GM12891 (cell line): Measurements from ENCODE around the gene NACC2.
A peak's percentile ranks its signal among the peaks of the same experiment; 100 is the strongest.

Source experiments
- DNase-seq: peaks from one replicate; pipeline ENCODE4 v3.0.0; 2011; ENCODE audit warnings: low spot score; ENCODE audit not compliant: insufficient read length
- FAIRE-seq: peaks from 2 replicates; lab custom pipeline; 2011; peaks lifted over from hg19 to GRCh38; lab: Jason Lieb, UNC
- PAX5 ChIP-seq: IDR thresholded peaks from 2 replicates; pipeline ENCODE4 v1.6.1; 2011; ENCODE audit warnings: low read length, moderate library complexity, mild to moderate bottlenecking; ENCODE audit not compliant: insufficient read depth, severe bottlenecking
- POLR2A ChIP-seq: IDR thresholded peaks from 2 replicates; pipeline ENCODE4 v1.6.1; 2011; ENCODE audit warnings: low read depth, low read length, control low read depth
- POLR2AphosphoS5 ChIP-seq: IDR thresholded peaks from 2 replicates; pipeline ENCODE4 v1.6.1; 2011; ENCODE audit warnings: low read depth, low read length, control low read depth
- POU2F2 ChIP-seq: IDR thresholded peaks from 2 replicates; pipeline ENCODE4 v1.6.1; 2011; ENCODE audit warnings: low read depth, mild to moderate bottlenecking, control low read depth, low read length, moderate library complexity
- SPI1 ChIP-seq: IDR thresholded peaks from 2 replicates; pipeline ENCODE4 v1.6.1; 2011; ENCODE audit warnings: low read depth, low read length, control low read depth
- TAF1 ChIP-seq: IDR thresholded peaks from 2 replicates; pipeline ENCODE4 v1.6.1; 2011; ENCODE audit warnings: low read depth, low read length, control low read depth

Gene NACC2

GRCh38 chr9:136011703-136012496, 83.2 kb downstream of the NACC2 start:
- no peak for FAIRE-seq
- TF ChIP-seq POLR2A (no peak), TAF1 (no peak)
- no peak for DNase-seq

GRCh38 chr9:136011376-136011702, 83.8 kb downstream of the NACC2 start:
- FAIRE-seq (no peak), DNase-seq (no peak)
- TF ChIP-seq POLR2A (no peak), POLR2AphosphoS5 (no peak), SPI1 (no peak), PAX5 (no peak), TAF1 (no peak), POU2F2 (no peak)

GRCh38 chr9:136010615-136011361, 84.3 kb downstream of the NACC2 start:
- no peak for TF ChIP-seq TAF1
- TF ChIP-seq POU2F2, result no peak
- TF ChIP-seq POLR2A, result no peak
- TF ChIP-seq PAX5, result no peak
- no peak for TF ChIP-seq POLR2AphosphoS5
- no peak for TF ChIP-seq SPI1
- FAIRE-seq (no peak), DNase-seq (no peak)

- TF ChIP-seq PAX5, result no peak
- no peak for FAIRE-seq
- DNase-seq, result no peak
These were observed 84.9 kb downstream of the NACC2 start for GRCh38 chr9:136010176-136010575.

- DNase-seq (no peak), FAIRE-seq (no peak)
- TF ChIP-seq PAX5 (no peak), TAF1 (no peak), POLR2A (no peak), SPI1 (no peak), POU2F2 (no peak), POLR2AphosphoS5 (no peak)
These were observed 85.6 kb downstream of the NACC2 start for GRCh38 chr9:136009516-136009915.

- no peak for FAIRE-seq
- TF ChIP-seq PAX5, result no peak
- no peak for TF ChIP-seq POLR2A
- TF ChIP-seq SPI1, result no peak
- TF ChIP-seq POLR2AphosphoS5, result no peak
- no peak for TF ChIP-seq TAF1
- no peak for TF ChIP-seq POU2F2
- no peak for DNase-seq
These were observed 86.4 kb downstream of the NACC2 start for GRCh38 chr9:136008693-136008997.

- TF ChIP-seq POU2F2 (no peak), PAX5 (no peak), POLR2A (no peak), SPI1 (no peak), TAF1 (no peak), POLR2AphosphoS5 (no peak)
- DNase-seq, result no peak
- FAIRE-seq, result no peak
These were observed 87.0 kb downstream of the NACC2 start for GRCh38 chr9:136007934-136008692.

- no peak for FAIRE-seq
- no peak for TF ChIP-seq TAF1
- 0 out of 2 replicates have a peak, but pooled peaks have one; percentile 21 for TF ChIP-seq POU2F2
- DNase-seq, result no peak
These were observed 87.7 kb downstream of the NACC2 start for GRCh38 chr9:136007276-136007933.

GRCh38 chr9:136006169-136006568, 88.9 kb downstream of the NACC2 start:
- no peak for FAIRE-seq
- TF ChIP-seq POLR2A, result no peak
- TF ChIP-seq PAX5, result no peak
- TF ChIP-seq POLR2AphosphoS5, result no peak
- TF ChIP-seq SPI1, result no peak
- TF ChIP-seq POU2F2, result no peak
- no peak for TF ChIP-seq TAF1
- no peak for DNase-seq
